Fibroblast of upper back skin (primary cell): ENCODE data around the gene TP73.

Experiments
- DNase-seq: peaks from one replicate; pipeline ENCODE4 v3.0.0-alpha.2; 2013

Gene TP73

GRCh38 chr1:3651930-3652547 lies at the start of gene TP73:
TSS of gene TP73 (plus strand) at chr1:3652516. CDS start at chr1:3682366, 29,850 bp downstream.
- DNase-seq = no peak

DNA sequence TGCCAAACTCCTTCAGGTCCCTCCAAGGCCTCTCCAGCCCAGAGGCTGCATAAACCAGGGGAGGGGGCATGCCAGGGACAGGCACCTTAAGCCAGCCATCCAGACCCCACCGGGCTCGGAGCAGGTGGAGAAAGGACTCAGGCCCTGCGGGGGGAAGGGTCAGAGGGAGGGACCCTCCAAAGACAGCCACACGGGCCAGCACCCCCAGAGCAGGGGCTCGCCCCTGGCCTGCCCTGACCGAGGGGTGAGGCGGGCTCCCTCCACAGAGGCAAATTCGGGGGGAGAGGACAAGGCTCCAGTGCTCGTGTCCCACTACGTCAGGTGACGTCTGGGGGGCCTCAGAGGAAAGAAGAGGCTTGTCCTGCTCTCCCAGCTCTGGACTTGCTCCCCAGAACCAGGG lies 49.2 kb upstream of the TP73 start:
- DNase-seq = no peak

- no peak for DNase-seq
These were observed 48.5 kb upstream of the TP73 start for GRCh38 chr1:3603571-3604467.

DNA sequence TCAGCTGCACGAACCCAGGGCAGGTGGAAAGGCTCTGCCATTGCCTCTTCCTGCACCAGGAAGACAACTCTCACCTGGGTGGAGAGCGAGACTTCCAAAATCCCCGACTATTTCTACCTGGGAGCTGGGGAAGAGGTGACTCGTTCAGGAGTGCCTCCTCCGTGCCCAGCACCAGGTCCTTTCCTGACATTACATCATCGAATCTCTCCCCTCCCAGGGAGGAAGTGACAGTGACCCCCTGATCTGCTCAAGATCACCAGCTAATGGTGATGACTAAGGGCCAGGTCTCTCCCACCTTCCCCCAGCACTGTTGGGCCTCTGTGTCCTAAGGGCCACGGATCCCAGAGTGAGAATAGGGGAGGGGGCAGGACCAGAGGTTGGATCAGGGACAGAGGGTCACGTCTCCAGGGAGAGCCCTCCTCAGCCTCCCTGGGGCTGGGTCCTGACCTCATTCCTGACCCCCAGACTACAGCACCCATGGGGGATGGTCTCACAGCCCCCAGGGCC lies 47.8 kb upstream of the TP73 start:
- no peak for DNase-seq

DNA sequence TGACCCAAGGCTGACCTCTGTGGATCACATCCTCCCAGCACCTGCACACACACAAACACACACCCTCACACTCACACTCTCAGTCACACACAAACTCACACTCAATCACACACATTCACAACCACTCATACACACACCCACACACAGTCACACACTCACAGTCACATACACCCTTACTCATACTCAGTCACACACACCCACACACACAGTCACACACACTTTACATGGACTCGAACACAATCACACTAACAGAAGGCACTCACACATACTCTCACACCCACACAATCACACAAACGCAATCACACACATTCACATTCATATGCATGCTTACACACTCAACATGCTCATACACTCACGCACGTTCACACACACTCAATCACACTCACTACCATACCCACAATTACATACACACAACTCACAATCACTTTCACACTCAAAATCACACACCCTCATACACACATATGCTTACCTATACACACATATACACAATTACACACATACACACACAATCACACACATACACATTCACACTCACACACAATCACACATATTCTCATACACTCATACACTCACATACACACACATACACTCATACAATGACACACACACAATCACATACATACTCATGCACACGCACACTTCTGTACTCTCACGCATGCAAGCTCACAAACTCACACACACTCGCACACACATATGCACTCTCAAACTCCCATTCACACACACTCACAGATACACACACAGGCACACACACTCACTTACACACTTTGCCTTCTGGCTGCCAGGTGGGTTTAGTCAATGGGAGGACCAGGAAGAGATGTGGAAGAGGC lies 47.1 kb upstream of the TP73 start:
- DNase-seq = no peak

DNA sequence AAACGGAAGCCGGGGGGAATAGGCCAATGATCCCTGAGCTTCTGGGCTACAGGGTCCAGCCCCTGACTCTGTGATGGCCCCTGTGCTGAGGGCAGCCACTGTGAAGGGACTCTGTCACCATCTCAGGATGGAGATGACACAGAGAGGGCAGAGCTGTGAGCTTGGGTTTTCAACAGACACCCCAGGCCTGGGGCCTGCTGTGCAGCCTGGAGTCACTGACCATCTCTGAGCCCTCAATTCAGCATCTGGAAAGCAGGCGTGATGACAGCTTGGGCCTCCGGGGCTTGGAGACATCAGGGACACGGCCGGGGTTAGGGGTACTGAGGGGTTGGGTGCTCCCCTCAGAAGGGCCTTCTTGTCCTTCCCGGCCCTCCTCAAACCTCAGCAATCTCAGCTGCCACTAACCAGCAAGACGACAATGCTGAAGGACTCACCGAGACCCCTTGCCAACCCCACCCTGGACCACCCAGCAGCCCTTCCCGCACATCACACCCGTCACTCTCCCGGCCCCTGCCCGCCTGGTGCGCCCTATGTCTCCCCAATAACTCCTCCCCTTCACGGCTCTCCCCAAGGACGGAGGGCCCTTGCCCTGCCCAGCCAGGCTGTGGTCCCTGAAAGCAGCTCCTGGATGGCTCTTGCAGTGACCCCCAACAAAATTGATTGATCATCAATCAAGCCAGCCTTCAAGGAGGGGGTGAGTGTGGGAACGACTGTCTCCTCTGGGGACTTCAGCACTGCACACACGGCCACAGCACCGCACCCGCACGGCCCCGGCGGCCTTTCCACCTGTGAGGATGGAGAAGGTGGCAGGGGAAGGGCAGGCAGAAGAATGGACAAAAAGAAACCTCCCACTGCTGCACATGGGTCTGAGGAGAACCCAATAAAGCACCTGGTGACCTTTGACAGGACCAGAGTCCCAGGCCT lies 45.3 kb upstream of the TP73 start:
- DNase-seq = no peak

- no peak for DNase-seq
These were observed 44.6 kb upstream of the TP73 start for GRCh38 chr1:3607703-3608065.

DNA sequence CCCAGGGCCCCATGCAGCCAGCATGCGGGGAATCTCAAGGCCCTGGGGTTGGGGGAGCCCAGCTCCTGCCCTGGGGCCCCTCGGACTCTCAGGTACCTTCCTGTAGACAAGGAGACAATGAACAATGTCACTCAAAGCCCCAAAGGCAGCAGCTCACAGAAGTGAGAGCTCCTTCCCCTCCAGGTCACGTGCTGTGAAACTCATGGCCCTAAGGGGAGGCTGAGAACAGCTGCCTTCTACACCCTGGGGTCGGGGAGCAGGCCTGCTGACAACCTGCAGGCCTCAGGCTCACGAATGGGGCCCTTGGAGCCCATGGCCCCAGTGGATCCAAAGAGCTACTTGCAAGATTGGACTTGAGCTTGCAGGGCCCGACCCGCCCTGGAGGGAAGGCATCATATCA lies 44.2 kb upstream of the TP73 start:
- no peak for DNase-seq

DNA sequence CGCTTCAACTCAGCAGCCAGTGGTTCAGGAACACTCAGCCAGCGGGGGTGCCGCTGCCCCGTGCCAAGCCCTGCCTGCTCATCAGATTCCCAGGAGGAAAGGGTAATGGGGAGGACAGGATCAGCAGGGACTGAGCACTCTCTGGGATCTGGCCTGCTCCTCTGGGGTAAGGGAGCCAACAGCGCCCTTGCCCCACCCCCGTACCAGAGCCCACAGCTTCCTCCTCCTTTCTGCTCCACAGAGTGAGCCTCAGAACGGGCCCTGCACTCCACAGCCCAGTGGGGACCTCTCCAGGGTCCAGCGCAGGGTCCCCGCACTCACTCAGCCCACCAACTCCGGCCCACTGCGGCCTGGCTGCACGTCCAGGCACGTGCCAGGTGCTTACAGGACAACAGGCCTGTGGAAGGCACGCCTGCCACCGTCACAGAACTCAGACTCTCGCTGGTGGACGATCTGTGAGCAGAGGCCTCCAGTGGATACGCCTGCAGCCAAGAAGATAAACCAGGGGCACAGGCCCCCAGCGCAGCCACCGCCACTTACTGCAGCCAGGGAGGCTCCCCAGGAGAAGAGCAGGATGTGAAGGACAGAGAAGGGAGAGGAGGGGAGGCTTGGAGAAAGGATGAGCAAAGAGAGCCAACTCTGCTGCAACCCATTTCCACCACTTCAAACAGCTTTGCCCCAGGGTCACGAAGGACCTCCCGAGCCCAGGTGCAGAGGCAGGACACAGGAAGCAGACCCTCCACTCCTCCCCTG lies 43.1 kb upstream of the TP73 start:
- no peak for DNase-seq

DNA sequence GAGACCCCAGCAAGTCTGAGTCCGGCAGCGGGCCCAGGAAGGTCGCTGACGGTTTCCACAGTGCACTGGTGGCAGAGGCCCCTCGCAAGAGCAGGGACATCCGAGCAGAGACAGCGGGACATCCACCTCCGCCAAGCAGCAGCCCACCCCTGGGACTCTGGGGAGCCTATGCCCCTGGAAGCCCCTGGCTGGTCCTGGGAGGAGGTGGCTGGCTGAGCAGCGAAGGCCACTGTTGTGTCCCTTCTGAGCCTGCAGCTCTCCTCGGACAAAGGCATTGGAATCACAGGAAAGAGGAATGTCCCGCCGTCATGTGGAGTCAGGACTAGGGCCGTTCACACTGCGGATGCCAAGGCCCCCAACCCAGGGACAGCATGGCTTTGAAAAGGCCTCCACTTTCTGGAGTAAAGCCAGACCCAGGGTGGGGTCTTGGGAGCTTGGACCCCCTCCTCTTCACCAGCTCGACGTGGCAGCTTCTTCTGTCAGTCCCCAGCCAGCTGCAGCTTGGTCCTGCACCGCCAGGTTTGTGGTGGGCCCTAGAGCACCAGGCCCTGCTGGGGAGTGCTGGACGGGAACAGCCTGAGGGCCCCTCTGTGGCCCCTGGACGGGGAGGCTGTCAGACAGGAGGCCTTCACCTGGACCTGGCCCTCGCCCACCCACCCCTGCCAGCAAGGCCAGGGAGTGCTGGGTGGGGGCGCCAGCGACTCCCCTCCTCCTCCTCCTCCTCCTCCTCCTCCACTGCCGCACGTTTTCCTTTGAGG lies 42.4 kb upstream of the TP73 start:
- DNase-seq = no peak

- DNase-seq = peak; percentile 45
These were observed 41.7 kb upstream of the TP73 start for GRCh38 chr1:3610527-3611169.

DNA sequence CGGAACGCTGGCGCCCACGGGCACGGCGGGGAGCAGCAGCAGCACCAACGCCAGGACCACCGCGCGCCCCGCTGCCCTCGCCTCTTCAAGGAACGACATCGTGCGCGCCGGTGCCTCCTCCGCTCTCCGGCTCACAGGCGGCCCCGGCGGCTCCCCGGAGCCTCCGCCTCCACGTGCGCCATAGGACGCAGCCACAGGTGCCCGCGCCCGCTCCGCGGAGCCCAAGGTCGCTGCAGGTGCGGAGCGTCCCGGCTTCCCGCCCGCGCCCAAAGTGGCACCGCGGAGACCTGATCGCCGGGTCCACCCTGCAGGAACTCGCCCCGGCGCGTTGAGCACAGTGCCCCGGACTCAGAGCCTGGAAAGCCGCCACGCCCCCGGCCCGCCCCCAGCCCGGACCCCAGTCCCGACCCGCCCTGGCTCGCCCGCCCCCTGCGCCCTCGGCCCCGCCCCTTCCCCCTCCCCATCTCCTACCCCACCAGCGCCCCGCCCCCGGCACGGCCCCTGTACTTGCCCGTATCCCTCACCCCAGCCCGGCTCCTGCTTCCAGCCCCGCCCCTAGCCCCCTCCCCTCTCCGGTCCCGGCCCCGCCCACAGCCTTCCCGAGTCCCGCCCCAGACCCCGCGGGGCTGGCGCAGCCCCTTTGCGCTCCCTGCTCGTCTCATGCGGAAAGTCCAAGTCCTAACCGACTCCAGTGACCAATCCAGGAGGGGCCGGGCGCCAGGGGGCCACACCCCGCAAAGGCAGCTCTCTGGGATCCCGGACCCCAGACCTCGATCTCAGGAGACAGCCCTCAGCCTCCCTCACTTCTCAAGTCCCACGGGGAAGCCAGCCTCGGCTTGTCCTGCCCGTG lies 40.9 kb upstream of the TP73 start, which contains the start of gene MEGF6:
Gene MEGF6, minus strand, starts transcription at position 339 of the 850 bp plus-strand sequence. Its CDS starts 240 bp downstream, at position 99.
- DNase-seq = peak; percentile 15

GRCh38 chr1:3612123-3612522 lies 40.2 kb upstream of the TP73 start:
- no peak for DNase-seq

DNA sequence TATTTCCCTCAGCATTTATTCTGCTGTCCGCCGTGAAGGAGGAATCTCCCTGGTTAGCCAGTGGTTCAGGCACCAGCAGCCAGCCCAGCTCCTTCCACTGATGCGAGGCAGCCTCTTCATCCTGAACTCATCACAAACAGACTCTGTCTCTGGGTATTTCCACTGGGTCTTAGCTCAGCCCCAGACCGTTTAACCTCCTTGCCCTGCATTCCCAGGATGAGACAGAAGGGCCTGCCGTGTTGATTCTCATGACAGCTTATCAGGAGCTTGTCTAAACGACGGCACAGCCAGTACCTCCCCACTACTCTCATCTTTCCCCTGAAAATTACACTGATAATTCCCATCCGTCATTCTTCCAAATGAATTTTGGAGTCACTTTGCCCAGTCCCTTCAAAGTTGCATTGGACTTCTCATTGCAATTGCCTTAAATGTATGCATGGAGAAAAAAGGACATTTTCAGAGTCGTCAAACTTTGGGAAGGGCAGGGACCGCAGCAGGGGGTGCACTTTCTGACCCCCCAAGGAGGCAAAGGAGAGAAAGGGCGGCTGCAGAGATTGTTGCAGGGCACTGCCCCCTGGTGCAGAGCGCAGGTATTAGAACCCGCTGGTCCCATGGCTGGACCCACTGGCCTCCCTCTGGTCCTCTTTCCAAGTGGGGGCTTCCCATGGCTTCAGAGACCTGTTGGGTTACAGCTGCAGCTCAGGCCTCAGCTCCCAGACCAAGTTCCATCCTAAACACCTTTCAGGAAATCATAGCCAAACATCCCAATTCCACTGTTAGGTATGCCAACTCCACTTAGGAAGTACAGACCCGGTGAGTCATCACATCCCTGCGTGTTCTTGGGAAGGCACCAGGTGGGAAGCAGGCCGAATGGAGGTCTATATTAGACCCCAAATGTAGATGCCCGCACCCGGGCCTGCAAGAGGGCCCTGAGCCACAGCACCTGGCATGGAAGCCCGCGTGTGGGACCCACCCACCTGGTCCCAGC lies 37.3 kb upstream of the TP73 start:
- no peak for DNase-seq

DNA sequence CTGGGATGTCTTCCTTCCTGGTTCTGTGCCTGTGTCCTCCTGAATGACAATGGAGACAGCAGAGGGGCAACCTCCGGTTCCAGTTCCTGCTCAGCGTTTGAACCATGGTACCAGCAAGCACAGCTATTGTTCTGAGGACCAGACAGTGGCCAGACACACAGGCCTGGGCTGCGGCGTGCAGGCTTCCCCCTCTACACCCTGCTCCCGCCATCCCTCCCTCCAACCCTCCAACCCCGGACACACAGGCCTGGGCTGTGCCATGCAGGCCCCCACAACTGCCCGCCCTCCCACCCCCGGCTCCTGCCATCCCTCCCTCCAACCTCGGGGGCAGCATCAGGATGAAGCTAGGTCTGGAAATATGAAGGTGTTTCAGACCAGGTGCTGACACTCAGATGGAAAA lies 35.5 kb upstream of the TP73 start:
- no peak for DNase-seq

DNA sequence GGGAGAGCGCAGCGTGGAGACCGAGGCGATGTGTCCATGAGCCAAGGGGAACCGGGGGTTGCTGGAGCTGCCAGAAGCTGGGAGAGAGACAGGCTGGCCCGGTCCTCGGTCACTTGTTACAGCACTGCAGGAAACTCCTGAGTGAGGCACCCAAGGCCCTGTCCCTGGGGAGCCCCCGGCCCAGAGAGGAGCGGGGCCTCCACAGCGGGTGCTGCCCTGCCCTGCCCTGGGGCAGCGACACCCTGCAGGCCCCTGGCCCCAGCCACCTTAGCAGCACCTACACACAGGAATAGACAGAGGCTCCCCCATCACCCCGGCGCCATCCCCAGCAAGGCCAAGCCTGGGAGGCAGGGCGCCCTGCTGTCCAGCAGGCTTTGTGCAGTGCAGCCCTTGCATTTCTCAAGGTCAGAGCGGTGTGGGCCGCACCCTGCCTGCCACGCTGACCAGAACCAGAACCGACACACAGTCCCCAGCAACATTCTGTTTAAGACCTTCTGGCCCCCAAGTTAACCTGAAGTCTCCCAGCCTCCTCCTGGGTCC lies 34.4 kb upstream of the TP73 start:
- DNase-seq = no peak

- no peak for DNase-seq
These were observed 33.8 kb upstream of the TP73 start for GRCh38 chr1:3618531-3618880.
